Measurements from ENCODE around the gene GBF1.

GRCh38 chr10:102342958-102343357 lies 97.6 kb downstream of the GBF1 start:
- TF ChIP-seq CTCF (IDR thresholded peaks at IDR 0.05) (no peak), POLR2A (IDR thresholded peaks at IDR 0.05) (no peak)

Measured in body of pancreas (tissue), 4 donors.